HepG2 (cell line): ENCODE data around the gene AEN. TPM values are rescaled to one million over a fixed set of nuclear protein-coding genes. Genes with fewer than 3 reads are reported as not detected.

ENCODE experiments used
- DNMT1 ChIP-seq: sonication (generic); formaldehyde crosslinking; IDR thresholded peaks from 2 replicates; pipeline ENCODE4 v1.5.1; 2020; ENCODE audit warnings: mild to moderate bottlenecking, missing genetic modification reagents
- HNRNPK ChIP-seq: fragments of 200-400 bp; formaldehyde crosslinking; IDR thresholded peaks from 2 replicates; pipeline ENCODE4 v1.6.1; 2018; ENCODE audit warnings: low read length, low read depth, moderate library complexity, mild to moderate bottlenecking; ENCODE audit not compliant: poor library complexity, severe bottlenecking
- HOXA7 ChIP-seq: sonication (generic); formaldehyde crosslinking; IDR thresholded peaks from 2 replicates; pipeline ENCODE4 v1.8.1; 2022; ENCODE audit warnings: mild to moderate bottlenecking, missing genetic modification reagents, moderate library complexity
- JDP2 ChIP-seq: sonication (generic); formaldehyde crosslinking; IDR thresholded peaks from 2 replicates; pipeline ENCODE4 v1.8.1; 2022; ENCODE audit warnings: missing genetic modification reagents, borderline replicate concordance
- MAFG ChIP-seq: sonication (generic); formaldehyde crosslinking; IDR thresholded peaks from 2 replicates; pipeline ENCODE4 v1.5.1; 2020; ENCODE audit warnings: mild to moderate bottlenecking, missing genetic modification reagents
- NCOA1 ChIP-seq: sonication (generic); formaldehyde crosslinking; IDR thresholded peaks from 2 replicates; pipeline ENCODE4 v1.9.0; 2021; ENCODE audit warnings: missing genetic modification reagents
- PHF20 ChIP-seq: sonication (generic); formaldehyde crosslinking; IDR thresholded peaks from 2 replicates; pipeline ENCODE4 v1.5.0; 2020; ENCODE audit warnings: mild to moderate bottlenecking, missing genetic modification reagents
- RORA ChIP-seq: sonication (generic); formaldehyde crosslinking; IDR thresholded peaks from 2 replicates; pipeline ENCODE4 v1.5.0; 2020; ENCODE audit warnings: mild to moderate bottlenecking, missing genetic modification reagents, moderate library complexity
- TP53 ChIP-seq: sonication (generic); formaldehyde crosslinking; conservative IDR thresholded peaks from 2 replicates; pipeline ENCODE4 v1.4.0; 2020; ENCODE audit warnings: missing genetic modification reagents
- ZNF326 ChIP-seq: sonication (generic); formaldehyde crosslinking; IDR thresholded peaks from 2 replicates; pipeline ENCODE4 v1.4.0; 2020; ENCODE audit warnings: missing genetic modification reagents, borderline replicate concordance
- ZNF547 ChIP-seq: sonication (generic); formaldehyde crosslinking; IDR thresholded peaks from 2 replicates; pipeline ENCODE4 v1.5.1; 2020; ENCODE audit warnings: mild to moderate bottlenecking, missing genetic modification reagents
- ZSCAN20 ChIP-seq: sonication (generic); formaldehyde crosslinking; IDR thresholded peaks from 2 replicates; pipeline ENCODE4 v1.4.0; 2020; ENCODE audit warnings: missing genetic modification reagents, mild to moderate bottlenecking, borderline replicate concordance
- polyA plus RNA-seq, 8 experiments: library from polyadenylated mRNA; depleted of rRNA in 3 of 8; stranded (reverse) in 7 of 8; unstranded in 1 of 8; fragments of >200 nt; fragmentation: Illumina TruSeq in 4 of 8; extraction: Trizol in 4 of 8; gene quantifications; 2 replicates each; pipeline versions ENCODE4 v1.2.1 to v1.2.3, GENCODE V29; 2011 to 2016; ENCODE audit warnings: low read depth in 4 of 8, missing spikeins in 1 of 8, mixed read lengths in 1 of 8; ENCODE audit not compliant: insufficient read depth in 1 of 8
- total RNA-seq, 5 experiments: library from RNA; depleted of rRNA; stranded (reverse); fragments of >200 nt; fragmentation: Illumina TruSeq; extraction: Trizol; gene quantifications; 2 replicates each; pipeline ENCODE4 v1.2.3, GENCODE V29; 2016; ENCODE audit warnings: low read depth in 1 of 5
- TF ChIP-seq, protein P1 (sequence below): sonication (generic); formaldehyde crosslinking; IDR thresholded peaks from 2 replicates; pipeline ENCODE4 v1.4.0; 2020; ENCODE audit warnings: missing genetic modification reagents
- TF ChIP-seq, protein P2 (sequence below): sonication (generic); formaldehyde crosslinking; IDR thresholded peaks from 2 replicates; pipeline ENCODE4 v1.4.0; 2020; ENCODE audit warnings: mild to moderate bottlenecking, missing genetic modification reagents
- TF ChIP-seq, protein P3 (sequence below): sonication (generic); formaldehyde crosslinking; IDR thresholded peaks from 2 replicates; pipeline ENCODE4 v1.8.1; 2023; ENCODE audit warnings: mild to moderate bottlenecking, missing genetic modification reagents

The AEN gene
- total and polyA plus RNA-seq, 2 of the 13 experiments (the other 11 are each of a cell fraction or from before 2014, with no cell fraction given): 51.3 to 118 TPM

DNA sequence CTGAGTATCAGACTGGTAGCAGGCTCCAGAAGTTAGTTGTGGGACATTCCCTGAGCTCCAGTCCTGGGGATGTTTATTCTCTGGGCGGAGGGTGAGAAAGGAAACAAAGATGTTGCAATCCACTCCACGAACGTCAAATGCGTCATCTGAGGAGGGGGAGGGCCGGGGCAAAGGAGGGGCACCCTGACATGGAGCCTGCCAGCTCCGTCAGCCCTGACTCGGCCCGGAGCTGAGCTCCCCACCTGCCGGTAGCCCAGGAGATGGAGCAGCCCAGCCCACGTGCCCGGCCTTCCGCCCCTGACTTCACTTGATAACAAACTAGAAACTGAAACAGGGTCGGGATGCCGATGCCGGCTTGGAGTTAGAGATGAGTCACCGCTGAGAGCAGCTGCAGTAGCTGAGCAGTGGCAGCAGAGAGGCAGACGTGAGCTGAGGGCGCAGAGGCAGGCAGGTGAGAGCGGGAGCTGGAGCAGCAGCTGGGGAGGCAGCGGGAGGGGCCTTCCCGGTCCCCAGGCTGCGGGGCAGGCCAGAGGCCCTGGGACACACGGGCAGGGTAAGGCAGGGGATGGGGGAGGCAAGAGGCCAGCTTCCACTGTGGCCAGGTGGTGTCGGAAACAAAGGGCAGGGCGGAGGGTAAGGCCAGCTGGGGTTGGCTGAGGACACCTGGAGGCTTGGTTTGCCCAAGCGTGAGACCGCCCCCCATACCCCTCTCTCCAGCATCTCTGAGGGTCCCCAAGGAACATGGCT is 17.7 kb downstream of the AEN start, which contains the start of gene ISG20 (continued):
- TF ChIP-seq, protein P1, sequence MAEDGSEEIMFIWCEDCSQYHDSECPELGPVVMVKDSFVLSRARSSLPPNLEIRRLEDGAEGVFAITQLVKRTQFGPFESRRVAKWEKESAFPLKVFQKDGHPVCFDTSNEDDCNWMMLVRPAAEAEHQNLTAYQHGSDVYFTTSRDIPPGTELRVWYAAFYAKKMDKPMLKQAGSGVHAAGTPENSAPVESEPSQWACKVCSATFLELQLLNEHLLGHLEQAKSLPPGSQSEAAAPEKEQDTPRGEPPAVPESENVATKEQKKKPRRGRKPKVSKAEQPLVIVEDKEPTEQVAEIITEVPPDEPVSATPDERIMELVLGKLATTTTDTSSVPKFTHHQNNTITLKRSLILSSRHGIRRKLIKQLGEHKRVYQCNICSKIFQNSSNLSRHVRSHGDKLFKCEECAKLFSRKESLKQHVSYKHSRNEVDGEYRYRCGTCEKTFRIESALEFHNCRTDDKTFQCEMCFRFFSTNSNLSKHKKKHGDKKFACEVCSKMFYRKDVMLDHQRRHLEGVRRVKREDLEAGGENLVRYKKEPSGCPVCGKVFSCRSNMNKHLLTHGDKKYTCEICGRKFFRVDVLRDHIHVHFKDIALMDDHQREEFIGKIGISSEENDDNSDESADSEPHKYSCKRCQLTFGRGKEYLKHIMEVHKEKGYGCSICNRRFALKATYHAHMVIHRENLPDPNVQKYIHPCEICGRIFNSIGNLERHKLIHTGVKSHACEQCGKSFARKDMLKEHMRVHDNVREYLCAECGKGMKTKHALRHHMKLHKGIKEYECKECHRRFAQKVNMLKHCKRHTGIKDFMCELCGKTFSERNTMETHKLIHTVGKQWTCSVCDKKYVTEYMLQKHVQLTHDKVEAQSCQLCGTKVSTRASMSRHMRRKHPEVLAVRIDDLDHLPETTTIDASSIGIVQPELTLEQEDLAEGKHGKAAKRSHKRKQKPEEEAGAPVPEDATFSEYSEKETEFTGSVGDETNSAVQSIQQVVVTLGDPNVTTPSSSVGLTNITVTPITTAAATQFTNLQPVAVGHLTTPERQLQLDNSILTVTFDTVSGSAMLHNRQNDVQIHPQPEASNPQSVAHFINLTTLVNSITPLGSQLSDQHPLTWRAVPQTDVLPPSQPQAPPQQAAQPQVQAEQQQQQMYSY (CRISPR knock-in tag): no peak; the same call in 1 of the 2 replicates
- TF ChIP-seq ZSCAN20 (CRISPR knock-in tag) (no peak), TP53 (CRISPR knock-in tag) (no peak), PHF20 (CRISPR knock-in tag) (peak; percentile 44), DNMT1 (0 out of 2 replicates have a peak, but pooled peaks have one; percentile 51), ZNF326 (CRISPR knock-in tag) (no peak), JDP2 (no peak; the same call in 1 of the 2 replicates), NCOA1 (CRISPR knock-in tag) (no peak), ZNF547 (CRISPR knock-in tag) (peak; percentile 43; the same call in 1 of the 2 replicates), HNRNPK (peak; percentile 36), MAFG (CRISPR knock-in tag) (no peak), HOXA7 (CRISPR knock-in tag) (no peak), RORA (no peak)
- TF ChIP-seq, protein P2, sequence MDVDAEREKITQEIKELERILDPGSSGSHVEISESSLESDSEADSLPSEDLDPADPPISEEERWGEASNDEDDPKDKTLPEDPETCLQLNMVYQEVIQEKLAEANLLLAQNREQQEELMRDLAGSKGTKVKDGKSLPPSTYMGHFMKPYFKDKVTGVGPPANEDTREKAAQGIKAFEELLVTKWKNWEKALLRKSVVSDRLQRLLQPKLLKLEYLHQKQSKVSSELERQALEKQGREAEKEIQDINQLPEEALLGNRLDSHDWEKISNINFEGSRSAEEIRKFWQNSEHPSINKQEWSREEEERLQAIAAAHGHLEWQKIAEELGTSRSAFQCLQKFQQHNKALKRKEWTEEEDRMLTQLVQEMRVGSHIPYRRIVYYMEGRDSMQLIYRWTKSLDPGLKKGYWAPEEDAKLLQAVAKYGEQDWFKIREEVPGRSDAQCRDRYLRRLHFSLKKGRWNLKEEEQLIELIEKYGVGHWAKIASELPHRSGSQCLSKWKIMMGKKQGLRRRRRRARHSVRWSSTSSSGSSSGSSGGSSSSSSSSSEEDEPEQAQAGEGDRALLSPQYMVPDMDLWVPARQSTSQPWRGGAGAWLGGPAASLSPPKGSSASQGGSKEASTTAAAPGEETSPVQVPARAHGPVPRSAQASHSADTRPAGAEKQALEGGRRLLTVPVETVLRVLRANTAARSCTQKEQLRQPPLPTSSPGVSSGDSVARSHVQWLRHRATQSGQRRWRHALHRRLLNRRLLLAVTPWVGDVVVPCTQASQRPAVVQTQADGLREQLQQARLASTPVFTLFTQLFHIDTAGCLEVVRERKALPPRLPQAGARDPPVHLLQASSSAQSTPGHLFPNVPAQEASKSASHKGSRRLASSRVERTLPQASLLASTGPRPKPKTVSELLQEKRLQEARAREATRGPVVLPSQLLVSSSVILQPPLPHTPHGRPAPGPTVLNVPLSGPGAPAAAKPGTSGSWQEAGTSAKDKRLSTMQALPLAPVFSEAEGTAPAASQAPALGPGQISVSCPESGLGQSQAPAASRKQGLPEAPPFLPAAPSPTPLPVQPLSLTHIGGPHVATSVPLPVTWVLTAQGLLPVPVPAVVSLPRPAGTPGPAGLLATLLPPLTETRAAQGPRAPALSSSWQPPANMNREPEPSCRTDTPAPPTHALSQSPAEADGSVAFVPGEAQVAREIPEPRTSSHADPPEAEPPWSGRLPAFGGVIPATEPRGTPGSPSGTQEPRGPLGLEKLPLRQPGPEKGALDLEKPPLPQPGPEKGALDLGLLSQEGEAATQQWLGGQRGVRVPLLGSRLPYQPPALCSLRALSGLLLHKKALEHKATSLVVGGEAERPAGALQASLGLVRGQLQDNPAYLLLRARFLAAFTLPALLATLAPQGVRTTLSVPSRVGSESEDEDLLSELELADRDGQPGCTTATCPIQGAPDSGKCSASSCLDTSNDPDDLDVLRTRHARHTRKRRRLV (CRISPR knock-in tag): no peak; the same call in 1 of the 2 replicates
- TF ChIP-seq, protein P3, sequence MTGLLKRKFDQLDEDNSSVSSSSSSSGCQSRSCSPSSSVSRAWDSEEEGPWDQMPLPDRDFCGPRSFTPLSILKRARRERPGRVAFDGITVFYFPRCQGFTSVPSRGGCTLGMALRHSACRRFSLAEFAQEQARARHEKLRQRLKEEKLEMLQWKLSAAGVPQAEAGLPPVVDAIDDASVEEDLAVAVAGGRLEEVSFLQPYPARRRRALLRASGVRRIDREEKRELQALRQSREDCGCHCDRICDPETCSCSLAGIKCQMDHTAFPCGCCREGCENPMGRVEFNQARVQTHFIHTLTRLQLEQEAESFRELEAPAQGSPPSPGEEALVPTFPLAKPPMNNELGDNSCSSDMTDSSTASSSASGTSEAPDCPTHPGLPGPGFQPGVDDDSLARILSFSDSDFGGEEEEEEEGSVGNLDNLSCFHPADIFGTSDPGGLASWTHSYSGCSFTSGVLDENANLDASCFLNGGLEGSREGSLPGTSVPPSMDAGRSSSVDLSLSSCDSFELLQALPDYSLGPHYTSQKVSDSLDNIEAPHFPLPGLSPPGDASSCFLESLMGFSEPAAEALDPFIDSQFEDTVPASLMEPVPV (CRISPR knock-in tag): peak; percentile 31; the same call in 1 of the 2 replicates
